HepG2 (cell line): Measurements from ENCODE around the gene TPD52L2. TPM values are rescaled to one million over a fixed set of nuclear protein-coding genes. Genes with fewer than 3 reads are reported as not detected.

Experiments used
- DNMT1 ChIP-seq: sonication (generic); formaldehyde crosslinking; IDR thresholded peaks from 2 replicates; pipeline ENCODE4 v1.5.1; 2020; ENCODE audit warnings: mild to moderate bottlenecking, missing genetic modification reagents
- EHMT2 ChIP-seq: fragments of 200-600 bp; sonication (generic); IDR thresholded peaks from 2 replicates; pipeline ENCODE4 v1.7.0; 2017; ENCODE audit warnings: antibody characterized with exemption, low read depth, low read length, borderline replicate concordance
- PAXIP1 ChIP-seq: sonication (generic); formaldehyde crosslinking; conservative IDR thresholded peaks from 2 replicates; pipeline ENCODE4 v1.4.0; 2020; ENCODE audit warnings: mild to moderate bottlenecking, missing genetic modification reagents, moderate library complexity
- PHF8 ChIP-seq: sonication (generic); formaldehyde crosslinking; IDR thresholded peaks from 2 replicates; pipeline ENCODE4 v1.5.0; 2020; ENCODE audit warnings: missing genetic modification reagents
- PRDM10 ChIP-seq: sonication (generic); formaldehyde crosslinking; IDR thresholded peaks from 2 replicates; pipeline ENCODE4 v1.4.0; 2020; ENCODE audit warnings: low read depth, missing genetic modification reagents
- SALL1 ChIP-seq: sonication (generic); formaldehyde crosslinking; IDR thresholded peaks from 2 replicates; pipeline ENCODE4 v1.8.0; 2022; ENCODE audit warnings: mild to moderate bottlenecking, missing genetic modification reagents
- THAP11 ChIP-seq: IDR thresholded peaks from 2 replicates; pipeline ENCODE4 v1.6.1; 2016; ENCODE audit warnings: missing biosample characterization, missing genetic modification reagents
- TIGD3 ChIP-seq: sonication (generic); formaldehyde crosslinking; IDR thresholded peaks from 2 replicates; pipeline ENCODE4 v1.5.1; 2020; ENCODE audit warnings: mild to moderate bottlenecking, missing genetic modification reagents, borderline replicate concordance
- TMF1 ChIP-seq: sonication (generic); formaldehyde crosslinking; IDR thresholded peaks from 2 replicates; pipeline ENCODE4 v1.8.1; 2022; ENCODE audit warnings: low read depth, missing genetic modification reagents
- TRIM24 ChIP-seq: sonication (generic); formaldehyde crosslinking; IDR thresholded peaks from 2 replicates; pipeline ENCODE4 v1.8.0; 2022; ENCODE audit warnings: mild to moderate bottlenecking, missing genetic modification reagents
- ZNF335 ChIP-seq: sonication (generic); formaldehyde crosslinking; IDR thresholded peaks from 2 replicates; pipeline ENCODE4 v1.4.0; 2020; ENCODE audit warnings: missing genetic modification reagents
- ZNF563 ChIP-seq: sonication (generic); formaldehyde crosslinking; IDR thresholded peaks from 2 replicates; pipeline ENCODE4 v1.8.0; 2022; ENCODE audit warnings: mild to moderate bottlenecking, moderate library complexity, missing genetic modification reagents
- ZNF710 ChIP-seq: sonication (generic); formaldehyde crosslinking; IDR thresholded peaks from 2 replicates; pipeline ENCODE4 v1.5.0; 2020; ENCODE audit warnings: mild to moderate bottlenecking, missing genetic modification reagents, borderline replicate concordance
- polyA plus RNA-seq, 8 experiments: library from polyadenylated mRNA; depleted of rRNA in 3 of 8; stranded (reverse) in 7 of 8; unstranded in 1 of 8; fragments of >200 nt; fragmentation: Illumina TruSeq in 4 of 8; extraction: Trizol in 4 of 8; gene quantifications; 2 replicates each; pipeline versions ENCODE4 v1.2.1 to v1.2.3, GENCODE V29; 2011 to 2016; ENCODE audit warnings: low read depth in 4 of 8, missing spikeins in 1 of 8, mixed read lengths in 1 of 8; ENCODE audit not compliant: insufficient read depth in 1 of 8
- total RNA-seq, 5 experiments: library from RNA; depleted of rRNA; stranded (reverse); fragments of >200 nt; fragmentation: Illumina TruSeq; extraction: Trizol; gene quantifications; 2 replicates each; pipeline ENCODE4 v1.2.3, GENCODE V29; 2016; ENCODE audit warnings: low read depth in 1 of 5

Gene TPD52L2
- total and polyA plus RNA-seq, 2 of the 13 experiments (the other 11 are each of a cell fraction or from before 2014, with no cell fraction given), result 156 to 184 TPM

- TF ChIP-seq TIGD3, result no peak
- TF ChIP-seq ZNF710 (CRISPR knock-in tag), result 0 out of 2 replicates have a peak, but pooled peaks have one; percentile 49
- TF ChIP-seq THAP11 (CRISPR knock-in tag), result no peak
- no peak for TF ChIP-seq ZNF335
- no peak for TF ChIP-seq TMF1 (CRISPR knock-in tag)
- TF ChIP-seq DNMT1, result no peak
- no peak for TF ChIP-seq PHF8
- no peak for TF ChIP-seq ZNF563 (CRISPR knock-in tag)
- TF ChIP-seq PRDM10 (CRISPR knock-in tag), result no peak
- no peak for TF ChIP-seq EHMT2
- peak; percentile 80 for TF ChIP-seq PAXIP1 (CRISPR knock-in tag)
- no peak for TF ChIP-seq TRIM24 (CRISPR knock-in tag)
- peak; percentile 41; the same call in 1 of the 2 replicates for TF ChIP-seq SALL1 (CRISPR knock-in tag)
These were observed 41.3 kb upstream of the TPD52L2 start (continued) for GRCh38 chr20:63823691-63824311.
